Fibroblast of the aortic adventitia (primary cell): Measurements from ENCODE around the gene GJB6. TPM values are rescaled to one million over a fixed set of nuclear protein-coding genes. Genes with fewer than 3 reads are reported as not detected.

Source experiments
- DNase-seq: peaks from one replicate; pipeline ENCODE4 v3.0.0-alpha.2; 2010; ENCODE audit warnings: low read depth
- H3K4me3 ChIP-seq: 2 replicates; pipeline ENCODE4 v1.5.1; 2011; ENCODE audit warnings: low read depth, mild to moderate bottlenecking, control low read depth, low read length, moderate library complexity
- CTCF ChIP-seq: IDR thresholded peaks from 2 replicates; pipeline ENCODE4 v1.5.1; 2011; ENCODE audit warnings: mild to moderate bottlenecking, low read length, control low read depth, inconsistent platforms; ENCODE audit not compliant: insufficient read depth
- total RNA-seq: library from RNA; depleted of rRNA; stranded (reverse); fragments of >200 nt; gene quantifications from 2 replicates; pipeline ENCODE4 v1.2.3, GENCODE V29; 2012; ENCODE audit warnings: low replicate concordance

GJB6 gene
- total RNA-seq, 1 donor: not detected

GRCh38 chr13:20227730-20228129 is 4.4 kb downstream of the GJB6 start:
- DNase-seq: no peak
- no peak overlapping the region for H3K4me3 ChIP-seq
- no peak for TF ChIP-seq CTCF

- no peak for TF ChIP-seq CTCF
- no peak overlapping the region for H3K4me3 ChIP-seq
- DNase-seq: no peak
Observed at GRCh38 chr13:20227288-20227687, 4.8 kb downstream of the GJB6 start.

- no peak for DNase-seq
Observed at GRCh38 chr13:20222553-20222952, 9.6 kb downstream of the GJB6 start.

GRCh38 chr13:20221772-20222171 is 10.3 kb downstream of the GJB6 start:
- no peak for DNase-seq
- TF ChIP-seq CTCF: no peak
- no peak overlapping the region for H3K4me3 ChIP-seq

More at GRCh38 chr13:20222553-20222952, 9.6 kb downstream of the GJB6 start:
- TF ChIP-seq CTCF: no peak
- no peak overlapping the region for H3K4me3 ChIP-seq

GRCh38 chr13:20219577-20219976 is 12.5 kb downstream of the GJB6 start:
- DNase-seq: no peak
- TF ChIP-seq CTCF: no peak
- no peak overlapping the region for H3K4me3 ChIP-seq

GRCh38 chr13:20217168-20217567 is 15.0 kb downstream of the GJB6 start:
- H3K4me3 ChIP-seq: no peak overlapping the region
- DNase-seq: no peak
- no peak for TF ChIP-seq CTCF

- no peak overlapping the region for H3K4me3 ChIP-seq
- no peak for DNase-seq
- TF ChIP-seq CTCF: no peak
Observed at GRCh38 chr13:20209948-20210347, 22.2 kb downstream of the GJB6 start.
